HG03354 (cell line): ENCODE measurements around the gene HIBCH.
A peak's percentile ranks its signal among the peaks of the same experiment; 100 is the strongest.

Experiments
- ATAC-seq: cut with Tn5 transposase; IDR thresholded peaks from one replicate; pipeline ENCODE4 v1.9.1; 2021; ENCODE audit warnings: mild to moderate bottlenecking; ENCODE audit not compliant: unreplicated experiment, poor library complexity, severe bottlenecking

The HIBCH gene

GRCh38 chr2:190170673-190171072 is 149.0 kb downstream of the HIBCH start:
- no peak for ATAC-seq

- no peak for ATAC-seq
Measured at GRCh38 chr2:190169221-190170072, 150.2 kb downstream of the HIBCH start.

DNA sequence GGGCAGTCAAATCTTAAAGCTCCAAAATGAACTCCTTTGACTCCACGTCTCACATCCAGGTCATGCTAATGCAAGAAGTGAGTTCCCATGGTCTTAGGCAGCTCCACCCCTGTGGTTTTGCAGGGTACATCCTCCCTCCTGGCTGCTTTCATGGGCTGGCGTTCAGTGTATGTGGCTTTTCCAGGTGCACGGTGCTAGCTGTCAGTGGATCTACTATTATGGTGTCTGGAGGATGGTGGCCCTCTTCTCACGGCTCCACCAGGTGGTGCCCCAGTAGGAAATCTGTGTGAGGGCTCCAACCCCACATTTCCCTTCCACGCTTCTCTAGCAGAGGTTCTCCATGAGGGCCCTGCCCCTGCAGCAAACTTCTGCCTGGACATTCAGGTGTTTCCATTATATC is 151.9 kb downstream of the HIBCH start:
- no peak for ATAC-seq

DNA sequence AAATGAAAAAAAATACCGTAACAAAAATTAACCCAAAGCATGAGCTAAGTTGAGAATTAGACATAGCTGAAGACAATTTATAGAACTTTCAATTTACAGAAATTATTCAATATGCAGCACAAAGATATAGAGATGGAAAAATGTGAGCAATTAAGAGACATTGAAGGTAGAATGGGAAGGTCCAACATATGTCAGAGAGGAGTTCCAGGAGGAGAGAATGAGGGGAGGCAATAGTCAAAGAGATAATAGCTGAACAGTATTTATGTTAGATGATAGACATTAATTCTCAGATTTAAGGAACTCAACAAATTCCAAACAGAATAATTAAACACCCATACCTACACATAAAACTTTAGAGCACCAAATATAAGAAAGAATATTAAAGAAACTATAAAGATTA is 154.1 kb downstream of the HIBCH start:
- ATAC-seq, result no peak

DNA sequence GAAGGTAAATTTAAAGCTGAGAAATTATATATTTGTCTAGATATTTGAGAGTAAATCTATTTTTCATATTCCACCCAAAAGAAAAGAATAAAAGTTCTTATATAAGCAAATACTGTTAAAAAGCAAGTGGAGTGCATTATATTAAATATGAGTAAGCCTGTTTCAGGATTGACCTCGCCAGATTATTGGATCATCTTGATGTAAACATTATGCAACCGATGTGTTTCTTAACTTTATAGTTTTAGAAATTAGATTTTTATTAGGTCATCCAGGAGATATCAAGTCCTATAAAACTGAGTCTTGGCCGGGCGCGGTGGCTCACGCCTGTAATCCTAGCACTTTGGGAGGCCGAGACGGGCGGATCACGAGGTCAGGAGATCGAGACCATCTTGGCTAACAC is 156.8 kb downstream of the HIBCH start:
- ATAC-seq, result no peak

GRCh38 chr2:190159453-190159852 is 160.2 kb downstream of the HIBCH start:
- no peak for ATAC-seq

- no peak for ATAC-seq
Measured at GRCh38 chr2:190158798-190159434, 160.7 kb downstream of the HIBCH start.

- peak; percentile 65 for ATAC-seq
Measured at GRCh38 chr2:190157613-190158528, 161.8 kb downstream of the HIBCH start.

GRCh38 chr2:190156530-190157212 is 163.0 kb downstream of the HIBCH start:
- ATAC-seq, result peak; percentile 51
